ENCODE measurements around the gene POGLUT3. TPM values are rescaled to one million over a fixed set of nuclear protein-coding genes. Genes with fewer than 3 reads are reported as not detected.

Gene POGLUT3
- total and polyA plus RNA-seq, 7 donors: 2.1 to 7.4 (median 4.2) TPM

DNA sequence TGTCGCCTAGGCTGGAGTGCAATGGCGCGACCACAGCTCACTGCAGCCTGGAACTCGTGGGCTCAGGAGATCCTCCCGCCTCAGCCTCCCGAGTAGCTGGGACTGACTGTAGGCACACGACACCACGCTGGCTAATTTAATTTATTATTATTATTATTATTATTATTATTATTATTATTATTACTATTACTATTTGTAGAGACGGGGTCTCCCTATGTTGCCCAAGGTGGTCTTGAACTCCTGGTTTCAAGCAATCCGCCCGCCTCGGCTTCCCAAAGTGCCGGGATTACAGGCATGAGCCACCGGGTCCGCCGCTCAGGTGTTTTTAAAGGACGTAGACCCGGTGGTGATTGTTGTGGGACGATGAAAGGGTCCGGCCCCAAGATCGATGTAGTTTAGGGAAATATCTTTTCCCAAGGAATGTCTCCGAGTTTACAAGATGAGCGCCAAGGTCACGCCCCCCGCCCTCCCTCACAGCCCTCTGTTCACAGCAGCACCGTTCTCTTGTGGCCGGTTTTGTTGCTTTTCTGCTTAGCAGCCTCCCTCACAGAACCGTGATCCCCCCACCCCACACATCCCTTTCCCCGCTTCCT lies 728 bp upstream of the POGLUT3 start:
- TF ChIP-seq, protein P1, sequence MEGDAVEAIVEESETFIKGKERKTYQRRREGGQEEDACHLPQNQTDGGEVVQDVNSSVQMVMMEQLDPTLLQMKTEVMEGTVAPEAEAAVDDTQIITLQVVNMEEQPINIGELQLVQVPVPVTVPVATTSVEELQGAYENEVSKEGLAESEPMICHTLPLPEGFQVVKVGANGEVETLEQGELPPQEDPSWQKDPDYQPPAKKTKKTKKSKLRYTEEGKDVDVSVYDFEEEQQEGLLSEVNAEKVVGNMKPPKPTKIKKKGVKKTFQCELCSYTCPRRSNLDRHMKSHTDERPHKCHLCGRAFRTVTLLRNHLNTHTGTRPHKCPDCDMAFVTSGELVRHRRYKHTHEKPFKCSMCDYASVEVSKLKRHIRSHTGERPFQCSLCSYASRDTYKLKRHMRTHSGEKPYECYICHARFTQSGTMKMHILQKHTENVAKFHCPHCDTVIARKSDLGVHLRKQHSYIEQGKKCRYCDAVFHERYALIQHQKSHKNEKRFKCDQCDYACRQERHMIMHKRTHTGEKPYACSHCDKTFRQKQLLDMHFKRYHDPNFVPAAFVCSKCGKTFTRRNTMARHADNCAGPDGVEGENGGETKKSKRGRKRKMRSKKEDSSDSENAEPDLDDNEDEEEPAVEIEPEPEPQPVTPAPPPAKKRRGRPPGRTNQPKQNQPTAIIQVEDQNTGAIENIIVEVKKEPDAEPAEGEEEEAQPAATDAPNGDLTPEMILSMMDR (IDR thresholded peaks at IDR 0.05): no peak
- Histone ChIP-seq H3K27me3 (ENCODE audit: insufficient read depth in 3 of 3, low read length in 2 of 3) (no peaks in the 10 kb centered on the region), H3K4me3 (peak overlapping the region; percentile 75), H3K36me3 (ENCODE audit: insufficient read depth in 1 of 2, low read depth in 1 of 2) (no peaks in the 10 kb centered on the region), H3K9me3 (no peaks in the 10 kb centered on the region), H3K27ac (peak overlapping the region; percentile 93), H3K4me1 (peaks cover 11% of the 10 kb centered on the region)
- DNase-seq (peak in 1 of 2 donors; percentile 7), ATAC-seq (no peak)
- 70 to 74% (median 72%) methylated on average over 28 to 29 of the region's 29 CpGs for WGBS, 3 donors
- intact Hi-C loops (cut with DNase I): loop anchor here (5.0 to 10.0 kb wide), 3 partner anchors 93 to 156 kb away; partner anchors contain the start of gene EXPH5 (in 1 of the 2)

DNA sequence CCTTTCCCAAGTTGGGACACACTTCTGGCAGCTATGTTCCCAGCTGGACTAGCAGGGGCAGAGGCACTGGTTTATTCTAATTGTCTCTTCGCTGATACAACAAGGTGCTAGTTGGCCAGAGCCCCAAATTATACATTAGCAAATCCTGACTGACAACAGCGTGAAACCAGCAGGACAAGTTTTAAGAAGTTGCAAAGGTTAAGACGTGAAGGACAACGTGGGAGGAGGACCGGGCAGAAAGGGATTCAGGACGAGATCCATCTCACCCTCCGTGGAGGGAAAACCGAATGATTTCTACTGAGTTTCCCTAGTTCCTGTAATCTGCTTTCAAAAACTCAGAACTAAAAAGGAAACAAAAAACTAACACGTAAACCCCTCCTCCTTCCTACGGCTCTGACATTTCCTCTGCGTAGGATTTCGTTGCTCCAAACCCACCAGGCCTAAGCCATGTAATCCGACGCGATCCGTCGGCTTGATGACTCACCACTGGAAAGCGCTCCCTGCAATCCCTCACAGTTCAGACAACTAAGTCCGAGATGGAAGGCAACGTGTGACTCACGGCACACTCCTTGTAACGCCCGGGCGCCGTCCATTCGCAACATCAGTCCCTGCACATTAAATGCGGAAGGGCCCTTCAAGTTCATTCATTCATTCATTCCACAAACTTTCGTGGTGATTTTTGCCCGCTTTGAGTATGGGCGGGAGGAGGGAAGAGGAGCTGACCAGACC lies 703 bp downstream of the POGLUT3 start:
- no peaks in the 10 kb centered on the region for H3K9me3 ChIP-seq
- H3K4me1 ChIP-seq: peaks cover 11% of the 10 kb centered on the region
- no peaks in the 10 kb centered on the region for H3K36me3 ChIP-seq (ENCODE audit: insufficient read depth in 1 of 2, low read depth in 1 of 2)
- H3K27me3 ChIP-seq (ENCODE audit: insufficient read depth in 3 of 3, low read length in 2 of 3): no peaks in the 10 kb centered on the region
- DNase-seq: peak; percentile 89 to 94
- intact Hi-C loops (cut with DNase I): loop anchor here (2.0 to 10.0 kb wide), 4 partner anchors 31 to 157 kb away; partner anchors contain the start of genes C11orf65 (in 2 of the 2) and EXPH5 (in 1 of the 2)
- peak overlapping the region; percentile 75 for H3K4me3 ChIP-seq
- peak; percentile 98 to 99 (median 98) for ATAC-seq
- TF ChIP-seq, protein P1 (IDR thresholded peaks at IDR 0.05): no peak
- H3K27ac ChIP-seq: peak overlapping the region; percentile 93
- WGBS, 3 donors: 1 to 4% (median 2%) methylated on average over 30 of the region's 30 CpGs

DNA sequence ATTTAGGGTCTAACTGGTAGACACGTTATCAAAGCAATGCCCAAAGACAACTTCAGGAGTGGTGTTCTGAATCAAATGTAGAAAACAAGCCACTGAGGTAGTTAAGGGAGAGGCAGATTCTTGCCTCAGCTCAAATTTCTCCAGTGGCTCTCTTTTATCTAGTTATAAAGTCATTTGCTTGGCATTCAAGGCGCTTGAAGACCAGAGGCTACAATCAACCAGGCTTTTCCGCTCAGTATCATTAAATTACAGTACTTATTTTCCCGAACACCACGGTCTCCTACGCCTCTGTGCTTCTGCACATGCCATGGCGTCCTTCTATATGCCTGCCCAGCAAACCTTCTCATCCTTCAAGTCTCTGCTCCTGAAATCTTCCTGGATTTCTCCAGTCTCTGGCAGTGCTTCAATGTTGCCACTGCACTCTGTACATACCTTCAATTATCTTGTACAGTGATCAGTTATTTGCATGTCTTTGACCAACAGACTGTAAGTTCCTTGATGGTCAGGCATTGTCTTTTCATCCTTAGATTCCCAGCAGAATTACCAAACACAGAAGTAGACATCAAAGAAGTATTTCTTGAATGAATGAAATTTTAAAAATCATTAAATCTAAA lies 1.4 kb downstream of the POGLUT3 start:
- H3K4me1 ChIP-seq: peaks cover 11% of the 10 kb centered on the region
- 73 to 88% (median 74%) methylated on average over 7 of the region's 7 CpGs for WGBS, 3 donors
- no peaks in the 10 kb centered on the region for H3K9me3 ChIP-seq
- intact Hi-C loops (cut with DNase I): loop anchor here (2.0 to 10.0 kb wide), 4 partner anchors 30 to 158 kb away; partner anchors contain the start of genes C11orf65 (in 2 of the 2) and EXPH5 (in 1 of the 2)
- H3K4me3 ChIP-seq: peak overlapping the region; percentile 75
- no peak for DNase-seq
- TF ChIP-seq, protein P1 (IDR thresholded peaks at IDR 0.05): no peak
- ATAC-seq: peak in 1 of 4 donors; percentile 5
- H3K36me3 ChIP-seq (ENCODE audit: insufficient read depth in 1 of 2, low read depth in 1 of 2): no peaks in the 10 kb centered on the region
- H3K27me3 ChIP-seq (ENCODE audit: insufficient read depth in 3 of 3, low read length in 2 of 3): no peaks in the 10 kb centered on the region
- peak overlapping the region; percentile 93 for H3K27ac ChIP-seq

DNA sequence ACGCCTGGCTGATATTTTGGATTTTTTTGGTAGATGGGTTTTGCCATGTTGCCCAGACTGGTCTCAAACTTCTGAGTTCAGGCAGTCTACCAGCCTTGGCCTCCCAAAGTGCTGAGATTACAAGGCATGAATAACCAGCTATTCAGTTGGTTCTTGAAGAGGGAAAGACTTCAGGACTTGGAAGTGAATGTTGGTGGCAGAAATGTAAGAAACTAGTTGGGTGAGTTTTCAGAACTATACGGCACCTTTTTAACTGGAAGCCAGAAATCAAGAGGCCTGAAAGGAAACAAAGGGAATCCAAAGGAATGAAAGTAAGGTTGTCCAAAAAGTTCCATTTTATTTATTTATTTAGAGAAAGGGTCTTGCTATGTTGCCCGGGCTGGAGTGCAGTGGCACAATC lies 2.9 kb downstream of the POGLUT3 start:
- WGBS, 3 donors: 97 to 99% (median 97%) methylated on average over 3 of the region's 3 CpGs
- DNase-seq (no peak), ATAC-seq (no peak)
- TF ChIP-seq, protein P1 (IDR thresholded peaks at IDR 0.05): no peak
- peaks cover 11% of the 10 kb centered on the region for H3K4me1 ChIP-seq
- no peak overlapping the region for H3K4me3 ChIP-seq
- H3K27ac ChIP-seq: no peak overlapping the region
- intact Hi-C loops (cut with DNase I): loop anchor here (5.0 to 10.0 kb wide), 3 partner anchors 97 to 159 kb away; partner anchors contain the start of gene EXPH5 (in 1 of the 2)
- H3K9me3 ChIP-seq: no peaks in the 10 kb centered on the region
- no peaks in the 10 kb centered on the region for H3K27me3 ChIP-seq (ENCODE audit: insufficient read depth in 3 of 3, low read length in 2 of 3)
- H3K36me3 ChIP-seq (ENCODE audit: insufficient read depth in 1 of 2, low read depth in 1 of 2): peaks cover 0 to 3% of the 10 kb centered on the region in 2 donors

All from psoas muscle (tissue), 8 donors.